HL-60 (cell line): ENCODE measurements around the gene IDH2.

Source experiments
- DNase-seq, 2 experiments: peaks; one replicate each; pipeline ENCODE4 v3.0.0-alpha.2; 2010 to 2020; ENCODE audit warnings: low read depth in 1 of 2, low spot score in 1 of 2
- H3K27ac ChIP-seq: fragments of 250-450 bp; sonication (Bioruptor Pico); replicated peaks from 2 replicates; pipeline ENCODE4 v1.5.1; 2020; ENCODE audit warnings: mild to moderate bottlenecking, moderate library complexity
- H3K27me3 ChIP-seq: fragments of 250-450 bp; sonication (Bioruptor Pico); 2 replicates; pipeline ENCODE4 v1.5.1; 2021; ENCODE audit warnings: mild to moderate bottlenecking, moderate library complexity; ENCODE audit not compliant: insufficient read depth, poor library complexity, severe bottlenecking
- H3K4me3 ChIP-seq: replicated peaks from 2 replicates; pipeline ENCODE4 v1.5.1; 2011; ENCODE audit warnings: mild to moderate bottlenecking, control low read depth, low read length; ENCODE audit not compliant: insufficient read depth
- CTCF ChIP-seq: IDR thresholded peaks from one replicate; pipeline ENCODE4 v1.5.1; 2011; ENCODE audit warnings: low read length, control low read depth, inconsistent platforms; ENCODE audit not compliant: insufficient read depth
- GABPA ChIP-seq: IDR thresholded peaks from 2 replicates; pipeline ENCODE4 v1.6.1; 2012; ENCODE audit warnings: low read depth
- POLR2AphosphoS5 ChIP-seq: IDR thresholded peaks from 2 replicates; pipeline ENCODE4 v1.6.1; 2012; ENCODE audit warnings: low read depth
- REST ChIP-seq: IDR thresholded peaks from 2 replicates; pipeline ENCODE4 v1.6.1; 2012; ENCODE audit warnings: low read depth; ENCODE audit not compliant: insufficient replicate concordance
- SPI1 ChIP-seq: IDR thresholded peaks from 2 replicates; pipeline ENCODE4 v1.6.1; 2012; ENCODE audit warnings: low read depth, mild to moderate bottlenecking, borderline replicate concordance

IDH2 gene

GRCh38 chr15:90046289-90046688 is 56.0 kb downstream of the IDH2 start:
- H3K27me3 ChIP-seq, result no peaks in the 10 kb centered on the region
- H3K27ac ChIP-seq, result no peak overlapping the region
- TF ChIP-seq CTCF (no peak), POLR2AphosphoS5 (no peak), GABPA (no peak), SPI1 (no peak), REST (no peak)
- DNase-seq, result no peak
- H3K4me3 ChIP-seq, result no peak overlapping the region

GRCh38 chr15:90044916-90045371 is 57.3 kb downstream of the IDH2 start:
- no peak overlapping the region for H3K4me3 ChIP-seq
- H3K27me3 ChIP-seq, result no peaks in the 10 kb centered on the region
- TF ChIP-seq SPI1, result no peak
- TF ChIP-seq CTCF, result no peak
- no peak for TF ChIP-seq REST
- TF ChIP-seq GABPA, result no peak
- TF ChIP-seq POLR2AphosphoS5, result no peak
- H3K27ac ChIP-seq, result no peak overlapping the region
- no peak for DNase-seq

GRCh38 chr15:90044191-90044590 is 58.1 kb downstream of the IDH2 start:
- H3K27me3 ChIP-seq, result no peaks in the 10 kb centered on the region
- TF ChIP-seq GABPA, result no peak
- no peak for TF ChIP-seq POLR2AphosphoS5
- TF ChIP-seq SPI1, result no peak
- TF ChIP-seq REST, result no peak
- TF ChIP-seq CTCF, result no peak
- H3K27ac ChIP-seq, result no peak overlapping the region
- no peak for DNase-seq
- H3K4me3 ChIP-seq, result no peak overlapping the region
